Psoas muscle (tissue), 8 donors: Measurements from ENCODE around the gene LINC00305. TPM values are rescaled to one million over a fixed set of nuclear protein-coding genes. Genes with fewer than 3 reads are reported as not detected.

ENCODE experiments used
- ATAC-seq, 4 donors: fragments of 200-7000 bp; cut with Tn5 transposase; one replicate each; pipeline ENCODE4 v1.9.1; 2020; ENCODE audit warnings: moderate library complexity in 3 of 4, mild to moderate bottlenecking in 2 of 4
- DNase-seq, 2 donors: peaks; one replicate each; pipeline ENCODE4 v3.0.0-alpha.2; 2020
- H3K27ac ChIP-seq: fragments of 200-600 bp; one replicate; pipeline ENCODE4 v1.8.0; 2022
- H3K27me3 ChIP-seq, 3 donors: fragments of 200-600 bp in 1 of 3; one replicate each; pipeline versions ENCODE4 v1.6.1 to v1.8.0; 2013 to 2022; ENCODE audit warnings: low read length in 2 of 3, mild to moderate bottlenecking in 2 of 3, moderate library complexity in 1 of 3; ENCODE audit not compliant: insufficient read depth in 3 of 3
- H3K36me3 ChIP-seq, 2 donors: fragments of 200-600 bp in 1 of 2; one replicate each; pipeline versions ENCODE4 v1.6.1 to v1.8.0; 2013 to 2022; ENCODE audit warnings: low read depth in 1 of 2, mild to moderate bottlenecking in 1 of 2, moderate library complexity in 1 of 2; ENCODE audit not compliant: insufficient read depth in 1 of 2
- H3K4me1 ChIP-seq: fragments of 200-600 bp; one replicate; pipeline ENCODE4 v1.8.0; 2022
- H3K4me3 ChIP-seq: fragments of 200-600 bp; one replicate; pipeline ENCODE4 v1.8.0; 2022; ENCODE audit warnings: mild to moderate bottlenecking
- H3K9me3 ChIP-seq: fragments of 200-600 bp; one replicate; pipeline ENCODE4 v1.8.0; 2022
- CTCF ChIP-seq: fragments of 200-600 bp; IDR thresholded peaks from one replicate; pipeline ENCODE4 v1.8.0; 2022; ENCODE audit warnings: antibody characterized with exemption
- WGBS, 3 donors: extraction: QIAGEN DNeasy Blood & Tissue Kit; methylation state at CpG; one replicate each; pipeline versions ENCODE4 v1.1.6 to v1.1.7; 2013; 5-methylcytosine and 5-hydroxymethylcytosine counted together
- intact Hi-C, 2 donors: fragments of 100-400 bp; cut with DNase I; formaldehyde crosslinking; loops; one replicate each; pipeline versions ENCODE4 v1.11.0 to v1.14.2; 2022
- polyA plus RNA-seq, 3 donors: library from polyadenylated mRNA; stranded (reverse); fragments of 200-250 nt; gene quantifications; one replicate each; pipeline ENCODE4 v1.2.3, GENCODE V29; 2013
- total RNA-seq, 4 donors: library from RNA; stranded (reverse); fragmentation: NEBNext Ultra II Directional in 2 of 4; extraction: Animal tissue kit (Norgen Biotek cat#: 25700) in 2 of 4; gene quantifications; one replicate each; pipeline versions ENCODE4 v1.2.1 to v1.2.4, GENCODE V29; 2021 to 2023
- donor health status: healthy with polysubstance abuse.
- donor health status: DM: no; HTN: no; CAD: no; lungs with moderate emphysema.
- donor health status: Bipolar disorder and iron deficiency.
- donor health status: healthy.
- donor health status: DM: yes; HTN: yes; CAD: no.
- donor health status: DM: no; HTN: no; CAD: no.
- donor health status: DM: no; HTN: no; CAD: no.
- donor health status: DM: yes; HTN: yes; CAD: no.

Gene LINC00305
- total and polyA plus RNA-seq, 7 donors: not detected

DNA sequence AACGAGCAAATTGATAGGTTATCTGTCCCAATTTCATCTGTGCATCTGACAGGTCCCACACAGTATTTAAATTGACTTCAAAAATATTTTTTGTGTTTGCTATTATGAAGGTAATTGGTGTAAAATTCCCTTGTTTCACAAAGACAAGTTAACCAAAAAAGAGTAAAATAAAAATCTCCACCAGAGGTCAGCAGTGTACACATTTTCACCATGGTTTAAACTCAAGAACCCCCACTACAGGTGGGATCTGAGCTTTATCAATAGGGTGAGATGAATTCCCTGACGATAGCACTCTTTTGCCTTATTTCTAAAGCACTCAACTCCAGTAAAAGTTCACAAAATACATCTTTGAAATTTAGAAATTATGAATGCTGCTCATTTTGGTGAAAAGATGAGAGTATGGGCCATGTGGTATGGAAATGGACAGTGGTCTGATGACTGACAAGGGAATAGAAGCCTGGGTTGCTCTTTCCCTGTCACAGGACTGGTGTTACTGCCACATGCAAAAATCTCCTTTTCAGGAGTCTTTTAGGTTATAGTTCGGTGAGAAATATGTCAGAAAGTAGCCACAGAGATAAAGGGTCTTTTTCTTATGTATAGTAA is 111.0 kb downstream of the LINC00305 start:
- ATAC-seq: no peak
- TF ChIP-seq CTCF: peak; percentile 21
- H3K27ac ChIP-seq: no peak overlapping the region
- no peaks in the 10 kb centered on the region for H3K36me3 ChIP-seq
- H3K4me1 ChIP-seq: no peaks in the 10 kb centered on the region
- H3K27me3 ChIP-seq: no peaks in the 10 kb centered on the region
- intact Hi-C loops: no loop called here
- H3K4me3 ChIP-seq: no peak overlapping the region
- no peak for DNase-seq
- H3K9me3 ChIP-seq: no peaks in the 10 kb centered on the region
- 20 to 22% (median 22%) methylated on average over 3 of the region's 3 CpGs for whole genome bisulfite sequencing, 3 donors

DNA sequence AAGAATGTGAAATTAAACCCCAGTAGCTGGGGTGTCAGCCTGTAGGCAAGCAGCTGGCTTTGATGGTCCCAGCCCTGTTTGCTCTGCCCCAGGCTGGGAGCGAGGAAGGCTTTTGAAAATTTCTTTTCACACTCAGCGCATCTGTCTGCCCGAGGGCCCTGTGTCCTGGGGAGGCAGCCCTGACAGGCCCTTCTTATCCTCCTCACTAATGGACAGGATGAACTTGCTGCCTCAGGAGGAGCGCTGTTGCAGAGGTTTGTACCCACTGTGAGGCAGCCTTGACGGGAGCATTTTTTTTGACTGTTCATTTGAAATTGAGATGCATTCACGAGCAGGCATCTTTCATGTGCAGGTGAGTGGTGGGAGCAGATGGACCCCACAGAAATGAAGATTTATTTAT is 116.6 kb downstream of the LINC00305 start:
- TF ChIP-seq CTCF: no peak
- Histone ChIP-seq H3K4me3 (no peak overlapping the region), H3K27ac (no peak overlapping the region), H3K27me3 (no peaks in the 10 kb centered on the region), H3K4me1 (no peaks in the 10 kb centered on the region), H3K36me3 (no peaks in the 10 kb centered on the region), H3K9me3 (no peaks in the 10 kb centered on the region)
- WGBS, 3 donors: 50 to 55% (median 50%) methylated on average over 6 of the region's 6 CpGs
- intact Hi-C loops: no loop called here
- no peak for DNase-seq
- no peak for ATAC-seq

DNA sequence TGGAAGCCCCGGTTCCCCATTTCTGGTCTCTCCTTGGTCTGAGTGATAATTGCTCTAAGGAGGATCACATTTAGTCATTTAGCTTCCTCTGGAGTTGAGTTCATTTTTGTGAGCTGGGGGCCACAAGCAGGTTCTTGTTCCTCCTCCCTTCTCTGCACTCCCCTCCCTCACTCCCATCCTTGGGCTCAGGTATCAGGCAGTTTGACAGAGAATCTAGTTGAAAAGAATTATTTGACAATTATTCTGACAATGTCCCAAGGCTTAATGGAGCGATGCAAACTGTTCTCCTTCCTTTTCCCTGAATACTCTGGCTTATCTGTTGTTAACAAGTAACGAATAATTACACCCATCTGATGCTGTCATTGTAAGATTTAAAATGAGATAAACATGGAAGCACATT is 117.5 kb downstream of the LINC00305 start:
- no peak for ATAC-seq
- Histone ChIP-seq H3K4me3 (no peak overlapping the region), H3K9me3 (no peaks in the 10 kb centered on the region), H3K36me3 (no peaks in the 10 kb centered on the region), H3K27ac (no peak overlapping the region), H3K27me3 (no peaks in the 10 kb centered on the region), H3K4me1 (no peaks in the 10 kb centered on the region)
- 84 to 94% (median 91%) methylated on average over 3 of the region's 3 CpGs for WGBS, 3 donors
- no peak for TF ChIP-seq CTCF
- no peak for DNase-seq
- intact Hi-C loops: no loop called here

Other genes starting within 250 kb of the LINC00305 start
- gene SERPINB10, start 241.1 kb downstream of the LINC00305 start, total RNA-seq: under 1 TPM in 1 of 4 donors, not detected in 3; 0.39 TPM
- gene SERPINB10, start 241.1 kb downstream of the LINC00305 start, polyA plus RNA-seq: not detected
- gene HMSD, start 199.8 kb downstream of the LINC00305 start, total RNA-seq: not detected
- under 1 TPM in 1 of 3 donors, not detected in 2; 0.03 TPM for gene HMSD, start 199.8 kb downstream of the LINC00305 start, polyA plus RNA-seq
- gene SERPINB8, start 179.0 kb downstream of the LINC00305 start, total RNA-seq: 1 to 10 TPM in 3 of 4 donors, under 1 TPM in 1; 0.84 to 6.2 (median 4.4) TPM
- gene SERPINB8, start 179.0 kb downstream of the LINC00305 start, polyA plus RNA-seq: 10 to 100 TPM in 1 of 3 donors, 1 to 10 TPM in 2; 1.8 to 31.3 (median 2.5) TPM